ENCODE measurements around the gene AHCTF1.

The AHCTF1 gene

DNA sequence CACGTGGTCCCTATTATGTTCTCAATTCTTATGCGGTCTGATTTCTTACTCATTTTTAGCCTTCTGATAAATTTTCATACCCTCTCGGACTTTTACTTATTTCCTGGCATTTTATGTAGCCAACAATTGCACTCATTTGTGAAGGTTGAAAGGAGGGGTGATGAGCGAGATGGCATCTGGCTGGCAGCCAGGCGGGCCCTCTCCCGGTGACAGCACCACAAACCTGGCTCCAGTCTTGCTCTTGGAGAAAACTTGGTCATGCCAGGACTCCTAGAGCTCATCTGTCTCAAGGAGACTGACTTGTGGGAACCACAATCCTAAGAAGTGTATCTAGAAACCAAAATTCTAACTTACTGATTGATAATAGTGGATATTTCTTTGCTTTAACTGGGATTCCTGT, 14.6 kb upstream of the AHCTF1 start:
- TF ChIP-seq, protein P1, sequence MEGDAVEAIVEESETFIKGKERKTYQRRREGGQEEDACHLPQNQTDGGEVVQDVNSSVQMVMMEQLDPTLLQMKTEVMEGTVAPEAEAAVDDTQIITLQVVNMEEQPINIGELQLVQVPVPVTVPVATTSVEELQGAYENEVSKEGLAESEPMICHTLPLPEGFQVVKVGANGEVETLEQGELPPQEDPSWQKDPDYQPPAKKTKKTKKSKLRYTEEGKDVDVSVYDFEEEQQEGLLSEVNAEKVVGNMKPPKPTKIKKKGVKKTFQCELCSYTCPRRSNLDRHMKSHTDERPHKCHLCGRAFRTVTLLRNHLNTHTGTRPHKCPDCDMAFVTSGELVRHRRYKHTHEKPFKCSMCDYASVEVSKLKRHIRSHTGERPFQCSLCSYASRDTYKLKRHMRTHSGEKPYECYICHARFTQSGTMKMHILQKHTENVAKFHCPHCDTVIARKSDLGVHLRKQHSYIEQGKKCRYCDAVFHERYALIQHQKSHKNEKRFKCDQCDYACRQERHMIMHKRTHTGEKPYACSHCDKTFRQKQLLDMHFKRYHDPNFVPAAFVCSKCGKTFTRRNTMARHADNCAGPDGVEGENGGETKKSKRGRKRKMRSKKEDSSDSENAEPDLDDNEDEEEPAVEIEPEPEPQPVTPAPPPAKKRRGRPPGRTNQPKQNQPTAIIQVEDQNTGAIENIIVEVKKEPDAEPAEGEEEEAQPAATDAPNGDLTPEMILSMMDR (IDR thresholded peaks at IDR 0.05; ENCODE audit: low read depth, low read length) = no peak
- no peak overlapping the region for H3K4me3 ChIP-seq (replicated peaks in 1 of 2; ENCODE audit: low read depth in 2 of 2, low read length in 2 of 2)
- DNase-seq (ENCODE audit: low read depth in 2 of 2) = no peak

DNA sequence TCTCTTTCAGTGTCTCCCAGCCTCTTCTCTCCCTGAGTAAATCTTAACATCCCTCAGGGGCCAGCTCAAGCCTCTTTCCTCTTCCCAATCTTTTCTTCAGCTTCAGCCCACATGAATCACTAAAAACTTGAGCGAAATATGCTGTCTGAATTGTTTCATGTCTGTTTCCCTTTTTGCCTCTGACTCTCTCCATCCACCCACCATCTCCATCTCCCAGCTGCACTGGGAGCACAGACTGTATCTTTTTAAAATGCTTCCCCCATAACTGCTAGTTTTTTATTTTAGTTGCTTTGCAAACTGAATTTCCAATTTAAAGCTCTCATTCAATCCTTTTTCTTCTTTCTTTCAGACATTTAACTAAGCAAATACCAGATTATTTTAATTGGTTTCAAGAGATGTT, 3.0 kb upstream of the AHCTF1 start:
- TF ChIP-seq, protein P1 (IDR thresholded peaks at IDR 0.05; ENCODE audit: low read depth, low read length) = no peak
- H3K4me3 ChIP-seq (replicated peaks in 1 of 2; ENCODE audit: low read depth in 2 of 2, low read length in 2 of 2) = no peak overlapping the region
- no peak for DNase-seq (ENCODE audit: low read depth in 2 of 2)

DNA sequence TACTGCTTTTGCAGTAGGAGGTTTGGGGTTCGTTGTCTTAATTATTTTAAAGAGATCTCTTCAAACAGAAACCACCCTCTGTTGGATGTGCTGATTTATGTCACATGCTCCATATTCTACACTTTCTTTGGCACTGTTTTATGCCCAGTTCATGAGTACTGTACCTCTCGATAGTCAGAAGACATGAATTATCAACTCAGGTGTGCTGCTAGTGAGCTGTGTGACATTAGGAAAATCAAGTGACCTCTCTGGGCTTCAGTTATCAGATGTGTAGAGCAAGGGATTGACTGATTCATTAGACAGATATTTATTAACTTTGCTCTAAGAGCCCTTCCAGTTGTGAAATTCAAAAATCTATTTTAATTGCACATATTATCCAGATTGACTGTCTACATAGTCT, 2.1 kb upstream of the AHCTF1 start:
- TF ChIP-seq, protein P1 (IDR thresholded peaks at IDR 0.05; ENCODE audit: low read depth, low read length) = no peak
- no peak for DNase-seq (ENCODE audit: low read depth in 2 of 2)
- no peak overlapping the region for H3K4me3 ChIP-seq (replicated peaks in 1 of 2; ENCODE audit: low read depth in 2 of 2, low read length in 2 of 2)

DNA sequence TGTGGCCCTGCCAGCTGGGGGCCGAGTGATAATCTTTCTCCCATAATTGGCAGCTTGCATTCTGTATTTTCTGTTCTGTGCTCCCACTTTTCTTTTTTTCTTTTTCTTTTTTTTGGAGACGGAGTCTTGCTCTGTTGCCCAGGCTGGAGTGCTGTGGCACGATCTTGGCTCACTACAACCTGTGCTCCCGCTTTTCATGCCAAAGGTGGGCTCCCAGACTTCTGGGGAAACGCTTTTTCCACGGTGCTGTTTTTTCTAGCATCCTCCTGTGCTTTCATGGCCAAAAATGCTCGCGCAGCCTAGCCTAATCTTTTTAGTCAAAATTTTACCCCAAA, 585 bp upstream of the AHCTF1 start:
- TF ChIP-seq, protein P1 (IDR thresholded peaks at IDR 0.05; ENCODE audit: low read depth, low read length) = no peak
- no peak for DNase-seq (ENCODE audit: low read depth in 2 of 2)
- peak overlapping the region; percentile 73 to 90 for H3K4me3 ChIP-seq (replicated peaks in 1 of 2; ENCODE audit: low read depth in 2 of 2, low read length in 2 of 2)

DNA sequence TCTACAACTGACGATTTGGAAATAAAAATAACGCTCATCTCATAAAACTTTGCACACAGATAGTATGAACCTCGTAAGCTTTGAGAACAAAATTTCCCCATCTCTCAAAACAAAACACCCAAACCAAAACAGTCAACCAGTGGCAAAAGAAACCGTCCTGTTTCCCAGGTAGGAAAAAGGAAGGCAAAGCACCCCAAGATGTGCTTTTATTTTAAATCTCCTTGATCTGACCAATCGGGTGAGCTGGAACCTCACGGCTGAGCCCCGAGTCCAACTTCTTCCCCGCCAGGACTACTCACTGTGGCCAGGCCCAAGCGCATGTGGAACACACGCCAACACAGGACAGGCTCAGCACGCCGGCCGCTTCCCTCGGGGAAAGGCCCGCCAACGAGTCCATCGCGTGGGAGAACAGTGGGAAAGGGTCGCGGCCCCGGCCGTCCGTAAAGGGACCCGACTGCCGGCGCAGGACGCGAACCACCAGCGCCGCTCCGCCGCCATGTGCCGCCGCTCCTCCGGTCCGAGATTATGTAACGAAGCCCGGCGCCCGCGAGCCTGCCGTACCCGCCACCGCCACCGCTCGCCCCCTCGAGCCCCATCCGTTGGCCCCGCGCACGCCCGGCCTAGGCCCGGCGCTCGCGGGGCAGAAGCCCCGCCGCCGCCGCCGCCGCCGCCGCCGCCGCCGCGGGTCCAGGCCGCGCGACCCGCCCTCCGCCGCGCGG, 759 bp downstream of the AHCTF1 start:
- TF ChIP-seq, protein P1 (IDR thresholded peaks at IDR 0.05; ENCODE audit: low read depth, low read length) = no peak
- H3K4me3 ChIP-seq (replicated peaks in 1 of 2; ENCODE audit: low read depth in 2 of 2, low read length in 2 of 2) = peak overlapping the region; percentile 81 to 90
- peak; percentile 57 to 72 for DNase-seq (ENCODE audit: low read depth in 2 of 2)

DNA sequence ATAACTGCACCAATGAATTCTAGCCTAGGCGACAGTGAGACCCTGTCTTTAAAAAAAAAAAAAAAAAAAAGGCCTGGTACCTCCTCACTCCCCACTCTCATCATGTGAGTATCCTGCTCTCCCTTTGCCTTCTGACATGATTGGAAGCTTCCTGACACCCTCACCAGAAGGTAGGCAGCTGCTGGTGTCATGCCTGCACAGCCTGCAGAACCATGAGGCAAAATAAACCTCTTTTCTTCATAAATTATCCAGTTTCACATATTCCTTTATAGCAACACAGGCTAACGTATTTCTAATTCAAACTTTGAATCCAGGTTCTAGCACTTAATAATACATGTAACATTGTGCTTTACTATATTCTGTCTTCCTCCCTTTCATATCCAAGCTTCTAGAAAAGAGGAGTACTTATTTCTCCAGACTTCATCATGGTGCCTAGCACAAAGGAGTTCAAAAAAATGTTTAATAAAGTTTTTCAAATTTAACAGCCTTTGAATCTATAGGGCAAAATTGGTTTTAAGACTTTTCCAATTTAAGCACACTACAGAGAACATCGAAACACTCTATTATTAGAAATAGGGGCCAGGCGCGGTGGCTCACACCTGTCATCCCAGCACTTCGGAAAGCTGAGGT, 5.6 kb downstream of the AHCTF1 start:
- TF ChIP-seq, protein P1 (IDR thresholded peaks at IDR 0.05; ENCODE audit: low read depth, low read length) = no peak

More for the DNA sequence above, 5.6 kb downstream of the AHCTF1 start:
- no peak overlapping the region for H3K4me3 ChIP-seq (replicated peaks in 1 of 2; ENCODE audit: low read depth in 2 of 2, low read length in 2 of 2)
- no peak for DNase-seq (ENCODE audit: low read depth in 2 of 2)

Data from cardiac fibroblast (primary cell).